Bronchial epithelial cell (primary cell): ENCODE results near the gene RCAN2. TPM values are rescaled to one million over a fixed set of nuclear protein-coding genes. Genes with fewer than 3 reads are reported as not detected.
"Not testable (repeated sequence)": the region's sequence is repeated elsewhere in the genome, so short reads cannot be mapped to it uniquely, and the experiment has no call there.

Experiments used
- DNase-seq: peaks from one replicate; pipeline ENCODE4 v3.0.0-alpha.2; 2010; ENCODE audit warnings: low read depth
- FAIRE-seq: peaks from 2 replicates; lab custom pipeline; 2011; peaks lifted over from hg19 to GRCh38; lab: Jason Lieb, UNC
- H3K27me3 ChIP-seq: 2 replicates; pipeline ENCODE4 v1.5.1; 2011; ENCODE audit warnings: low read length; ENCODE audit not compliant: control insufficient read depth, insufficient read depth
- H3K36me3 ChIP-seq: 2 replicates; pipeline ENCODE4 v1.5.1; 2011; ENCODE audit warnings: low read length; ENCODE audit not compliant: control insufficient read depth, insufficient read depth
- H3K4me3 ChIP-seq: 2 replicates; pipeline ENCODE4 v1.5.1; 2011; ENCODE audit warnings: mild to moderate bottlenecking, low read depth, low read length, control low read depth
- CTCF ChIP-seq: IDR thresholded peaks from 2 replicates; pipeline ENCODE4 v1.5.1; 2011; ENCODE audit warnings: mild to moderate bottlenecking, moderate library complexity, low read length, control low read depth, inconsistent platforms; ENCODE audit not compliant: insufficient read depth, severe bottlenecking
- total RNA-seq: library from RNA; depleted of rRNA; stranded (reverse); fragments of >200 nt; gene quantifications from 2 replicates; pipeline ENCODE4 v1.2.1, GENCODE V29; 2014

The RCAN2 gene
- total RNA-seq, 1 donor from 2014 or later = under 0.01 TPM

GRCh38 chr6:46334442-46334841 lies 156.8 kb downstream of the RCAN2 start:
- DNase-seq = no peak
- no peak overlapping the region for H3K4me3 ChIP-seq
- H3K36me3 ChIP-seq = no peaks in the 10 kb centered on the region
- peaks cover 1% of the 10 kb centered on the region for H3K27me3 ChIP-seq
- FAIRE-seq = no peak
- no peak for TF ChIP-seq CTCF

GRCh38 chr6:46333481-46333880 lies 157.8 kb downstream of the RCAN2 start:
- Histone ChIP-seq H3K36me3 (no peaks in the 10 kb centered on the region), H3K27me3 (peaks cover 1% of the 10 kb centered on the region), H3K4me3 (no peak overlapping the region)
- DNase-seq (no peak), FAIRE-seq (no peak)
- no peak for TF ChIP-seq CTCF

- not testable (repeated sequence) for DNase-seq, H3K4me3 ChIP-seq, H3K36me3 ChIP-seq, FAIRE-seq, H3K27me3 ChIP-seq
These were observed 158.8 kb downstream of the RCAN2 start for GRCh38 chr6:46332448-46332847.

- Histone ChIP-seq H3K4me3 (no peak overlapping the region), H3K27me3 (peaks cover 1% of the 10 kb centered on the region), H3K36me3 (no peaks in the 10 kb centered on the region)
- no peak for FAIRE-seq
- no peak for DNase-seq
- no peak for TF ChIP-seq CTCF
These were observed 159.8 kb downstream of the RCAN2 start for GRCh38 chr6:46331461-46331860.

- DNase-seq (no peak), FAIRE-seq (no peak)
- H3K4me3 ChIP-seq = no peak overlapping the region
- TF ChIP-seq CTCF = no peak
- peaks cover 1% of the 10 kb centered on the region for H3K27me3 ChIP-seq
- no peaks in the 10 kb centered on the region for H3K36me3 ChIP-seq
These were observed 161.7 kb downstream of the RCAN2 start for GRCh38 chr6:46329568-46329967.

GRCh38 chr6:46327779-46328178 lies 163.5 kb downstream of the RCAN2 start:
- FAIRE-seq (no peak), DNase-seq (no peak)
- Histone ChIP-seq H3K4me3 (no peak overlapping the region), H3K27me3 (peaks cover 1% of the 10 kb centered on the region), H3K36me3 (no peaks in the 10 kb centered on the region)
- no peak for TF ChIP-seq CTCF
